ENCODE data around the gene HOXC13.

The HOXC13 gene

DNA sequence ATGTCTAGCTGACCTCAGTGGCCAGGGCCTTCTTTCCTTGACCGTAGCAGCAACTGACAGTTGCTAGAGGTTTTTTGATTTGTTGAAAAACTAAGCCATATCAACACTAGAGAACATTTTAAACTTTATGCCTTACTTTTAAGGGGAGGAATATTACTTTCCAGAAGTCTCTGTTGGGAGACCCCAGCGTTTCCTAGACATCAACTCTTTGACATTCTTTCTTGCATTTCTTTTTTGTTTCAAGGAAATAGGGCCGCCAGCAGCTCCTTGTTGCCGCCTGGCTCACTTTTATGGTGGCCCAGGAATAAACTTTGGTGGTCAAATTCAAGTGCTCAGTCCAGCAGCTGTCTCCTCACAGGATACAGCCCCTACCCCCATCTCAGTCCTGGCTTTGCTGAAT lies 31.8 kb downstream of the HOXC13 start:
- DNase-seq (ENCODE audit: low read depth in 2 of 2) = no peak

DNA sequence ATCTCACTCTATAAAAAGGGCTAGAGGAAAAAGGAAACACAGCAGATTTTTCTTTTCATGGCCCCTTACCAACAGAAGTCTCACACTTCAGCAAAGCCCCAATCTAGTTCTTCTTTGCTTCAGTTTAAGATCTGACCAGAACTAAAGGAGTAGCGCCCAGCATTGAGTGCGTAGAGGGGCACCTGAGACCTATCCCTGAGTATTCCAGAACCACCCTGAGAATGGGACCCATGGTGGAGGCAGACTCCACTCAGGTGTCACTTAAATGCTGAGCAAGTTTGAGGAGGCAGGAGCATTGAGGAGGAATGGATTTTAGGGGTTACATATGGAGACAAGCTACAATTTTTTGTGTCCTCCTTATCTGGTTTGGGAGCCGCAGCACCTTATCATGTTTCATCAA lies 32.5 kb downstream of the HOXC13 start:
- DNase-seq (ENCODE audit: low read depth in 2 of 2) = no peak

DNA sequence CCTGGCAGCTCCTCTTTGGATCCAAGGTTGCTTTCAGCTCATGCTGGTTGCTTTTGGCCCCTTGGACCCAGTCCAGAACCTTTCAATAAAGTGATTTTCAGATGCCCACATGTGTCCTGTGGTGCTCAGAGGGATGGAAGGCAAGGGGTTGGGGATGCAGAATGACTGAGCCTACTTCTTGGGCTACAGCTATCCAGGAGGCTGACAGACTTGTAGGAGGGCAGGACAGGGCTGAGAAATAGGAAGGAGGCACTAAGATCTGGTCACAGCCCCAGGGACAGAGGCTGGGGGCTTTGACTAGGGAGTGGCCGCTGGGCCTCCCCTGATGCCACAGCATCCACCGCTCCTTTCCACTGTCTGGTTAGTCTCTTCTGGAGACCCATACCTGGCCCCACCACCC lies 33.1 kb downstream of the HOXC13 start:
- no peak for DNase-seq (ENCODE audit: low read depth in 2 of 2)

DNA sequence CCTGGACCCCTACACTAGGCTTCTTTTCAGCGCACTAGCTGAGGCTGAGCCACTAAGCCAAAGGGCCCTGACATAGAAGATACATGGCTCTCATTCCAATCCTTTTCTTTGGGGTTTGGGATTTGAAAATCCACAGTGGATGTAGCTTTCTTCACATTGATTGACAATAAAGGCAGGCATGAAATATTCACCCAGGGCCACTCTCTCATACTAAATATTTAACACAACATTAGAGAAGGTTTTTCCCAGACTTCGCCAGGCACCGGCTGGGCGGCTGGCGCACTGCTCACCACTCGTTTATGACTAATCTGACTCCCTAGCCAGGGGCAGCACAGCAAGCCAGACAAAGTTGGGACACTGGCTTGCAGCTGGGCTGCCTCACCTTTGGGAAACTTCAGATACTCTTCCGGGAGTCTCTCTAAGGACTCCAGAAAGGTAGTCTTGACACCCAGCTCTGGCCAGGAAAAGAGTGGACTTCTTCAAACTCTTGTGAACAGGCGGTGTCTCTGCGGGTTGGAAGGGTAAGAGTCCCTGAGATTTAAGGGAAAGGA lies 33.6 kb downstream of the HOXC13 start:
- DNase-seq (ENCODE audit: low read depth in 2 of 2) = no peak

DNA sequence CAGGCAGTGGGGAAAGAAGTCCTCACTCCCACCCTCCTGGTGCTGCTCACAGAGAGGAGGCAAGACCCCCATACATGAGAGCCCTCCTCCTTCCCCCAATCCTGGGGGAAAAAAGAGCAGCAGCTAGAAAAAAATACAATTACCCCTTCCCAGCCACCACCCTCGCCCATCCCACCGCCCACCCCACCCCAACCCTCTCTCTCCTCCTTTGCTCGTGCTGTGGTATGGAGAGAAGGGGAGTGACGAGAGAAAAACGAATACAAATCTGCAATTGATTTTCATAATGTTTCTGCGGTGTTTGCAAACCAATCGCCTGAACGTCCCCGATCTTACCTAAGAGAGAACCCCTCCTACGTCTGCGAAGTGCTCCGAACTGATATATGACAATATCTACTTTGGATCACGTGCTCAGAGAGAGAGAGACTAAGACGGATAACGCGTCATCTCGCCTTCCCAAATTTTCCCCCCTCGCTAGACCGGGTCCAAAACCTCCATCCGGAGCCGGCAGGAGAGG lies 34.1 kb downstream of the HOXC13 start, which contains the start of gene HOXC11:
HOXC11 (plus strand) TSS at position 405 of the 514 bp plus-strand sequence. CDS start 116 bp downstream, outside the sequence.
- no peak for DNase-seq (ENCODE audit: low read depth in 2 of 2)

DNA sequence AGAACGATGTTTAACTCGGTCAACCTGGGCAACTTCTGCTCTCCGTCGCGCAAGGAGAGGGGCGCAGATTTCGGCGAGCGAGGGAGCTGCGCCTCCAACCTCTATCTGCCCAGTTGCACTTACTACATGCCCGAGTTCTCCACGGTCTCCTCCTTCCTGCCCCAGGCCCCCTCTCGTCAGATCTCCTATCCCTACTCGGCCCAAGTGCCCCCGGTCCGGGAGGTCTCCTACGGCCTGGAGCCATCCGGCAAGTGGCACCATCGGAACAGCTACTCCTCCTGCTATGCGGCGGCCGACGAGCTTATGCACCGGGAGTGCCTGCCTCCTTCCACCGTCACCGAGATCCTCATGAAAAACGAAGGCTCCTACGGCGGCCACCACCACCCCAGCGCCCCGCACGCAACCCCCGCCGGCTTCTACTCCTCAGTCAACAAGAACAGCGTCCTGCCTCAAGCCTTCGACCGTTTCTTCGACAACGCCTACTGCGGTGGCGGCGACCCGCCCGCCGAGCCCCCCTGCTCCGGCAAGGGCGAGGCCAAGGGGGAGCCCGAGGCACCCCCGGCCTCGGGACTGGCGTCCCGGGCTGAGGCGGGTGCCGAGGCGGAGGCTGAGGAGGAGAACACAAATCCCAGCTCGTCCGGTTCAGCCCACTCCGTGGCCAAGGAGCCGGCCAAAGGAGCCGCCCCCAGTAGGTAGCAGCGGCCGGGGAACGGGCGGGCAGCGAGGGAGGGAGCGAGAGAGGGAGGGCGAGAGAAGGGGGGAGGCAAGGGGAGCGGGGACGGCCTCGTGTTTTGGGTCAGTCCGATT lies 34.8 kb downstream of the HOXC13 start:
- DNase-seq (ENCODE audit: low read depth in 2 of 2) = no peak

DNA sequence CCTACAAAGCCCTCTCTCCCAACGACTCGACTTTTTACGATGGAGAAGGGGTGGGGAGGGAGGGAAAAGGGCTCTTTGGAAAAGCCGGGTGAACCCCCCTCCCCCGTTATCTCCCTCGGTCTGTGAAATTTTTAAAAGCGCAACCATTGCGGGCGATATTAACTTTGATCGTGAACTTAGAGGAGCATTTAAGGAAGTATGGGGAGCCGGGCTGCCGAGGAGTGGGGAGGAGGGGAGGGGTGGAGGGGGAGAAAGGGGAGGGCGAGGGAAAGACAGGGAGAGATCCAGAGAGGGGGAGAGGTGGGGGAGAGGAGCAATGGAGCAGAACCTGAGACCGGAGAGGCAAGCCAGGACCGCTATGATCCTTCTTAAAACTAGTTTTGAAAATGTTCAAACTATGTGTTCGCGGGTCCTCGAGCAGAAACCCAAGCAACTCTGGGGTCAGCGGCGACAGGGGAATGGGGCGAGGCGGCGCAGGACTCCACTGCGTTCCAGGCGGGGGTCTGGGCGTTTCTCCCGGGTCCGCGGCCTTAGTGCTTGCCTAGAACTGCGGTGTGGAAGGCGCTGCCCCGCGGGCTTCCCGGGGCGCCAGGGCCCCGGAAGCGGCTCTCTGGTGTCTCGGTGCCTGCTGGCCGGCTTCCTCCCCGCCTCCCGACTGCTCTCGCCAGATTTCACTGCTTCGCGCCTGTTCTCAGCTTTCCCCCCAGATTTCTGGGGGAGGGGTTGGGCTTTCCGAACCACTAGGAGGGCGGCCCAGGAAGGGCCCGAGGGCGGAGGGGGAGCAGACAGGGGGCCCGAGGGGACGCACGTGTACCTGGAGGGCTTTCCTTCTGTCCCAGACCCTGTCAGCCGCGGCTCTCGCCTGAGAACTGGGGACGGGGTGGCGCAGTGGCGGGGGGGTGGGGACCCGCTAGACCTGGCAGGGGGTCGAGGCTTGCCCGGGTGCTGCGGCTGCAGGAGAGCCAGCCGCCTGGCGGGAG lies 35.7 kb downstream of the HOXC13 start, which contains the start of gene HOTAIR:
HOTAIR (minus strand) TSS at position 871 of the 980 bp plus-strand sequence.
- no peak for DNase-seq (ENCODE audit: low read depth in 2 of 2)

DNA sequence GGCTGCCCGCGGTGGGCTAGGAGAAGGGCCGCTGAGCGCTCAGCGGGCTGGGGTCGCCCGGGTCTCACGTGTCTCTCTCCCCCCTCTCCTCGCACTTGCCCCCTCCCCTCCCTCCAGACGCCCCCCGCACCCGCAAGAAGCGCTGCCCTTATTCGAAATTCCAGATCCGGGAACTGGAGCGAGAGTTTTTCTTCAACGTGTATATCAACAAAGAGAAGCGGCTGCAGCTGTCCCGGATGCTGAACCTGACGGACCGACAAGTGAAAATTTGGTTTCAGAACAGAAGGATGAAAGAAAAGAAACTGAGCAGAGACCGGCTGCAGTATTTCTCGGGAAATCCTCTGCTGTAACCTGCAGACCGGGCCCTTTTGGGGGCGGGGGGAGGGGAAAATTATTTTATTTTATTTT lies 36.4 kb downstream of the HOXC13 start:
- no peak for DNase-seq (ENCODE audit: low read depth in 2 of 2)

DNA sequence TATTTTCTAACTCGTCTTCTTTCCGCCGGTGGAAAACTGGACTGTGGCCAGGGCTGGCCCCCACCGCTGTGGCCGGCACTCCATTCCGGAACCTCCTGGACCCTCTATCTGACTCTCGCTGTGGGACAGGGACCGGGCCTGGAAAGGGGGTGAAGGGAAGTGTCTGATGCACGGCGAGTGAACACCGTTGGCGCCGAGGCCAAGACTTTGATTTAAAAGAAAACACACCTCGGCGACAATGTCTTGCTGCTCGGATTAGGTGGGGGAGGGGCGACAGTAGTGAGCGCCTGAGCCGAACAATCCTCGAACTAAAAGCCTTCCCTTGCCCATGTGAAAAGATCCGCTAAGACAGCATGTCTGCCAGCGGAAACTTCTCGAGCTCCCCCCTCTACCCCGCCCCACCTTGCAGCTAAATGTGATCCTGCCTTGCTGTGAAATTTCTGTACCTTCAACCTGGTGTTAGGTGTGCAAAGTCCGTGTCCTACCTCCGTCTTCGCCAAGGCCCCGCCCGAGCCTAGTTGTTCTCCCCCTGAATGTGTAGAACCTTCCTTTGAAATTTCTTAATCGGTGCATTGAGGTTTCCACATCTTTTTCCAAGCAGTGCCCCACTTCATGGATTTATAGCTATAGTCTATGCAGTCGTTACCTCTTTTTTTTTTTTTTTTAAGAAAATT lies 37.0 kb downstream of the HOXC13 start:
- DNase-seq (ENCODE audit: low read depth in 2 of 2) = no peak

DNA sequence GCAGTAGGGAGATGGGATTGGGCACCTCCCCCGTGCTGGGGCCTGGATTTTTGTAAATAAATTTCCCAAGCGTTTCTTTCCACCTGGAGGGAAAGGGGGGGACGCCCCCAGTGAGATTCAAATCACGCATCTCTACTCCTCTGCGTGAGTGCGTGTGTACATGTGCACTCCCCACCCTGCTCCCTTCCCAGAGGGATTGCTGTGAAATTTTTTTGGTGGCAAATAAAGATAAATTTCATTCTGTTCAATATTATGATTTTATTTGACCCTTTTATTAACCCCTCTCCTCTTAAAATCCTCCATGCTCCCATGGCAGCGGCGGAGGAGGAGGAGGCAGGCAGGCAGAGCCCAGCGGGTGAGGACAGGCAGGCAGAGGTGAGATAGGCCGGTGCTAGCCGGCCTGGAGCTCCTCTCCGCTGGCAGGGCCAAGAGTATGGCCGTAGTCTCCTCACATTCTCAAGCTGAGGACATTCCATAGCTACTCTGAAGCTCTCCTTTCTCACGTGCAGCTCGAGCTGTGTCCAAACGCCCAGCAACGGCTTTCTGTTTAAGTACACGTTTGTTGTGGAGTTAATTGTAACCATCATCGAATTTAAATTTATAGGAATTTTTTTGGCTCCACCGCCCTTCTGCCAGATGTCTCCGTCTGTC lies 37.7 kb downstream of the HOXC13 start:
- peak; percentile 94 to 95 for DNase-seq (ENCODE audit: low read depth in 2 of 2)

DNA sequence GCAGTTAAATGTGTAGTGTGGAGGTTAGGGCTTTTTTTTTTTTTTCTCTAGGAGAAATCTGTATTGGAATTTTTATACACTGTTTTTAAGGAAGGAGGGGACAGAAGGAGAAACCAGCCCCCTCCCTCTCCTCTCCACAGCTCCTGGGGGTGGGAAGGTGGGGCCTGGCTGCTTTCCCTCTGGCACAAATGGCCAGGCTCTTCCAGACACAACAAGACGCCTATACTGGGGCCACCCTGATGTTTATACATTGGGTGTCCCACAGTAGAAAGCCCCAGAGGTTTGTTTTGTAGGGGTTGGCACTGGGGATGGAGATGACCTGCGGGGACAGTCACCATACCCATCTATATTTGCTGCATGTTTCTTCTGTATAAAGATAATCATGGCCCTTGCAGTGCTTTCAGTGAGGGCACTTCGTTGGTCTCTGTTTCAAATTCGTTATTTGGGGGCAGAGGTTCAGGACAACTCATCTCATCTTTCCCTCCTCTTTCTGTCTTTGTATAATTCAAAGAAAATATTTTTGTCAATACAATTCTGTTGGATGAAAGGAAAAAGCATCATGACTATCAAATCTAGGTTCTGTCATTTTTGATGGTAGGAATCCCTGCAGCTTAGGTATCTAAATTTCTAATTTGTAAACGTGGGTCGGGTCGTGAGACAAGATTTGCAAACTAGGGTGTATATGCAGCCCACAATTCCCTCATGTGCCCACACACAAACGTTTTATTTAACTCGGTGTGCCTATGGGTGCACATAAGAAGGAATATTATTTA lies 38.4 kb downstream of the HOXC13 start:
- no peak for DNase-seq (ENCODE audit: low read depth in 2 of 2)

DNA sequence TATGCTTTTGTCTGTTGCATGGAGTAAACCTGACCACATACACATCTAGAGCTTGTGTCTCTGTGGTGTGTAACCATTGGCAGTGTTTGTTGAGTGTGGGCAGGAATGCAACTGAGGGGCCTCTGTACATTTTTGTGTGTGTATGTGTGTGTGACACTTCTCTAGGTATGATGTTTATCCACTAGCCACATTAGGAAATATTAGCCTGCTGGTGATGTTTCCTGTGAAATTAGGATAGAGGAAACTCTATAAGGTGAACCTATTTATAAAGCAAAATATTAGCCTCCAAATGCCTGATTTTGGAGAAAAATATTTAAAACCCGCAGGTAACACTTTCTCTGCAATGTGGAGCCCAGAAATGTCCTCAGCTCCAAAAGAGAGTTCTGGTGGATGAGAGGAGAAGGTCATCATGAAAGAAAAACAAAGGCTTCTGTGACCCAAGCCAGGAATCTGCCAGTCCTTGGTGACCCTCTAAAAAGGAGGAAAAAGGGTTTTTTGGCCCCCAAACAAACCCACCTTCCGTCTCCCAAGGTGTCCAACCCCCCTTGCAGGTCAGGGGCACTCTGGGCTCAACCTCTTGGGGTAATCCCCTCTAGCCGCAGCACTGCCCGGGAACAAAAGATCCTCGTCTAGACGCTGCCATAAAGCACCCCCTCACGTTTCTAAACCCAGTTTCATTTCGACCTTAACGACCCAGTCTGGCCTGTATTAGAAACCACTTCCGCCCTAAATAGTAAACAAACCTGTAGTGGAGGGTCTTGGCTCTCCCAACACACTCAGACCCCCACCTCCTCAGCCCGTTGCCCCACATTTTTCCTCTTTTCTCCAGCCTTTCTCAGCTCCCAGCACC lies 39.2 kb downstream of the HOXC13 start:
- no peak for DNase-seq (ENCODE audit: low read depth in 2 of 2)

DNA sequence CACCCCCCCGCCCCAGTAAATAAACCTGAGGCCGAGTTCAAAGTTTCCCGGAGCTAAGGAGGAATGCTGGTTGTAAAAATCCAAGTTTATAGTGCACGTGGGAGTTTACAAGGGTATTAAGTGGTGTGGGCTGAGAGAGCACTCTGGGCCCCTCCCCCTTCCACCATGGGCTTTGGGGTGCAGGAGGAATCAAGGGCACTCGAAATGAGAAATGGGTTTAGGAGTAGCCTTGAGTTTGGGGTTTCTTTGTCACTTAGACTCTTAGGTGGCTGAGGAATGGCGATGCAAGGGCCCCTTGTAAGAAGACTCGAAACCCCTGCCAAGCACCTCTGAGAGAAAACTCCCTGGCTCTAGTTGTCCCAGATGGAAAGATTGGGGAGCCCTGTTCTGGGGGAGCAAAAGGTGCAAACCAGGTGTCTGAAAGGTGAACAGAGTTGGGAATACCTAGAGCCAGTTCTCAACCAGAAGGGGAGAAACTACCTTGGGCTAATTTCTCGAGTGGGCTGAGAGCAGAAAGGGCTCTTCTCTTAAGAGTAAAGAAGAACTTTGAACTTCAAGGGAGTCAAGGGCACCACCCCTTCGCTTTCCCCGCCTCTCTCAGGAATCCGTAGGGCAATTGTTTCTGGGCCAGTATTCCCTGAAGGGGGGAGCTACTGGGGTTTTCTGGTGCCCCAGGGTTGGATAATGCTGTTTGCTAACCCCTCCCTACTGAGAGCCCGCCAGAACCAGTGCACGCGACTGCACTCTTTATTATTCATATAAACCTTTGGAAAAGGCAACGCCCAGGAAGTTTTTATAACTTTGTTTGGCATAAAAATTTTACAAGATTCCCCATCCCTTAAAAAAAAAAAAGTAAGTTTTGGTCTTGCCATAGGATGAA lies 40.1 kb downstream of the HOXC13 start:
- peak in 1 of 2 experiments; percentile 61 for DNase-seq (ENCODE audit: low read depth in 2 of 2)

DNA sequence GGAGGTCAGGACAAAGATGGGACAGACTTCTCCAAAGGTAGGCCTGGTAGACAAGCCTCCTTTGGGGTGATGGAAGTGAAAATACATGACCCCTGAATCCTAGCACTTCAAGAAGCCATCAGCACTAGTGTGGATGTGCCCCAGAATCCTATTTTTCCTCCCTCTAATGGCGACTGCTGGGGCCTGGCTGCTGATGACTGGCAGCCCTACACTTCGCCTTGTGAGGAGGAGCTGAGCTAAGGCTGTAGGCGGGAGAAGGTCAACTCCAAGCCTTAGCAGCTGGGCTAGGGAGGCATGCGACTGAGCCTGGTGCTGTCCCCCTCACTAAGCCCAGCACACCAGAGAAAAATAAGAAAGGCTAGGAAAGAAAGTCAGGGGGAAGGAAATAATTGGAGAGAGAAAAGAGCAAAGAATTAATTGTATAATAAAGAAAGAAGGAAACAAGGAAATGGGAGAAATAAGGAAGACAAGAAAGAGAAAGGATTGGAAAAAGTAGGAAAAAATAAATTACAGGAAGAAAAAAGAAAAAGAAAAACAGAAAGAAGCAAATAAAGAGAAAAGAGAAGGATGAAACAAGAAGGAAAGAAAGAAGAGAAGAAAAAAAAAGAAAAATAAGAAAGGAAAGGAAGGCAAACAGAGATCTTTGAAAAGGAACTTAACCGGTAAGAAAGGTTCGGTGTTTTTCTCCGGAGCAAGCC lies 41.6 kb downstream of the HOXC13 start:
- no peak for DNase-seq (ENCODE audit: low read depth in 2 of 2)

DNA sequence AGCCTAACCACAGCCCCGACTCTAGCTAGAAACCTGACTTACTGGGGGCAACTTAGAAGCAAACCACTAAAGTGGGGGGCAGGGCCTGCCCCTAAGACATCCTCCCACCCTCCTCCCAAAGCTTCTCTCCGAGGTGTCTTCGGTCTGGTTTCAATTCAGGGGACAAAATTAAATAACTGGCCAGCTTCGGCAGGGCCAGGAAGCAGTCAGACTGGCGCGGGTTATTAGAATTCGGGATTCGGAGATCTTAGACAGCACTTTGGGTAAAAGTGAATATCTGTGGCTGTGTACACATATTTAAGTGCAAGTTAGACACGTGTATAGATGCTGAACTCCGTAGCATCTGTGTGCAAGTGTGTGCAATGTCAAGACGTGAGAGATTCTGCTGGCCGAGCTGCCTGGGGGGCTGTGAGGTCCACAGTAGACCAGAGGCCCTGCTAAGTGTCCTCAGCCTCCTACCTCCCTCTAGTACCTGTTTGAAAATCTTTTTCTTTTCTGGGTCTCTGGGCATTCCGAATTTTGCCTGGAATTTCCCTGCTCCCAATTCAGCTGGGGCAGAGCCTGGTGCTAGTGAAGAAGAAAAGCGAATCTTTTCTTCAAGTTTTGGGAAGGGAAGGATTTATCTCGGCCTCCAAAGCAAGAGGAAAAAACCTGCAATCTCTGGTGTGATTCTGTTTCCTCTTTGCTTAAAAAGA lies 42.3 kb downstream of the HOXC13 start:
- DNase-seq (ENCODE audit: low read depth in 2 of 2) = no peak

DNA sequence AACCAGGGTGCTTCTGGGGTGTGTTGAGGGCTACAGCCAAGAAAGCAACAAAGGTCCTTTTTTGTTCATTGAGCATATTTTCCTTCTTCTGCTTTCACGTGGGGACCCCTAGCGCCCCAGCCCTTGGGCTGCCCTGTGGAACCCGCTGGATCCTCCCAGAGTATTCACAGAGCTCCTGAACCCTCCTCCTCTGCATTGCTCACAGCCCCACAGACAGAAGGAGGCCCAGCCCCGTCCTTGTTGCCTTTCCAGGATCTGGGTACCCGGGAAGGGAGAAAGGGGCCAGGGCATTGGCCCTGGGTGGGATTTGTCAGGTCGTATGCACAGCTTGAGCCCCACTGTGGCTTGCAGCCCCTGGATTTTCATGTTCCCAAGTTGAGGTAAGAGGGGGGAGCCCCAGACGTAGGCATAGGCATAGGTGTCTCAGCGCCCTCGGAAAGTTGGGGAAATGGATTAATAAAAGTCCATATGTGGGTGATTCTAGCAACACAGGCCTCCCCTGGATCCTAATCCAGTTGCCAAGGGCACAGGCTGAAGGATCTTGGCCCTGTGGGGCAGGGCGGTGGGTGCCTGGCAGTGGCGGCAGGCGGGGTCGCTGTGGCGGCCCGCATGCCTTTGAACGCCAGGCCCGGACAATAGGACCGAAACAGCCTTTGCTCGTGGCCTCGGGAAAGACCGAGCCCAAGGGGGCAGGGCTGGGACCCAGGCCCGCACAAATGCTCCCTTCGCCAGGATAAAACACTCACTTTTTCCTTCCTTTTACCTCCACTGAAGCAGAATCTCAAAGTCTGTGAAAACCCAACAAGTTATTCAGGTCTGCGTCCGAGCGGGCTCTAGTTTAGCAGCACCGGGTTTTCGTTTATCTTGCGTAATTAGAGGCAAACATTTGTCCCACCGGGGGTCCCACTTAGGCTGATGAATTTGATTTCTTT lies 43.3 kb downstream of the HOXC13 start:
- peak in 1 of 2 experiments; percentile 64 for DNase-seq (ENCODE audit: low read depth in 2 of 2)
